ENCODE data around the gene TEKT3. TPM values are rescaled to one million over a fixed set of nuclear protein-coding genes. Genes with fewer than 3 reads are reported as not detected.

Gene TEKT3
- total RNA-seq, 1 donor, result 0.36 TPM

DNA sequence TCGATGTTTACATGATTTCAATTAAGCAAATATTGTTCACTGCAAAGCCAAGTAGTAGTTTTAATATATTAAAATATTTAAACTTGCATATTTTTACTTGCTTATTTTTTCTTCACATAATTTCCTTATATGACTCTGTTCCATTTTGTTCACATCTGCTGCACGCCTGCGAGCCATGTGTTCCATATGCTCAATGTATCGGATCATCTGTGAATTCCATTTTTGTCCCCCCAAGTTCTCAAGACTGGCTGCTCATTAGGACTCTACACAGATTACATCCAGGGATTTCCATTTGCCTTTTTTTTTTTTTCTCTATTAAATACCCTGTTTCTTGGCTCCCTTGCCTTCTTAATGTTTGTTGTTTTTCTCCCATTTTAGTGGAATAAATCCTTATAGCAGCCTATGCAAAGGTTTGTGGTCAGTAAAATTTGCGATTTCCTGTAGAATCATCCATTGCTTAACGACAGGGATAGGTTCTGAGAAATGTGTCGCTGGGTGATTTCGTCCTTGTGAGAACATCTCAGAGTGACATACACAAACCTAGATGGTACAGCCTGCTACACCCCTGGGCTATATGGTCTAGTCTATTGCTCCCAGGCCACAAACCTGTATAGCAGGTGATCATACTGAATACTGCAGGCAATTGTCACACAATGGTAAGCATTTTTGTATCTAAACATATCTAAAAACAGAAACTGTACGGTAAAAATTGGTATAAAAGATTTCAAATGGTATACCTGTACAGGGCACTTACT lies 30.2 kb upstream of the TEKT3 start:
- H2AFZ ChIP-seq (ENCODE audit: low read length), result no peak overlapping the region
- H3K4me1 ChIP-seq (ENCODE audit: insufficient read depth, low read length), result no peaks in the 10 kb centered on the region
- no peaks in the 10 kb centered on the region for H3K79me2 ChIP-seq (ENCODE audit: insufficient read depth, low read length)
- no peak overlapping the region for H3K27ac ChIP-seq (ENCODE audit: low read depth, low read length)
- H3K27me3 ChIP-seq (ENCODE audit: insufficient read depth, low read length), result peaks cover 3% of the 10 kb centered on the region
- no peaks in the 10 kb centered on the region for H4K20me1 ChIP-seq (ENCODE audit: insufficient read depth, low read length)
- DNase-seq (ENCODE audit: insufficient read length, low spot score, missing footprints), result no peak
- H3K4me3 ChIP-seq (ENCODE audit: insufficient read depth, low read length), result no peak overlapping the region
- H3K36me3 ChIP-seq (ENCODE audit: insufficient read depth, low read length), result no peaks in the 10 kb centered on the region
- TF ChIP-seq, protein P1, sequence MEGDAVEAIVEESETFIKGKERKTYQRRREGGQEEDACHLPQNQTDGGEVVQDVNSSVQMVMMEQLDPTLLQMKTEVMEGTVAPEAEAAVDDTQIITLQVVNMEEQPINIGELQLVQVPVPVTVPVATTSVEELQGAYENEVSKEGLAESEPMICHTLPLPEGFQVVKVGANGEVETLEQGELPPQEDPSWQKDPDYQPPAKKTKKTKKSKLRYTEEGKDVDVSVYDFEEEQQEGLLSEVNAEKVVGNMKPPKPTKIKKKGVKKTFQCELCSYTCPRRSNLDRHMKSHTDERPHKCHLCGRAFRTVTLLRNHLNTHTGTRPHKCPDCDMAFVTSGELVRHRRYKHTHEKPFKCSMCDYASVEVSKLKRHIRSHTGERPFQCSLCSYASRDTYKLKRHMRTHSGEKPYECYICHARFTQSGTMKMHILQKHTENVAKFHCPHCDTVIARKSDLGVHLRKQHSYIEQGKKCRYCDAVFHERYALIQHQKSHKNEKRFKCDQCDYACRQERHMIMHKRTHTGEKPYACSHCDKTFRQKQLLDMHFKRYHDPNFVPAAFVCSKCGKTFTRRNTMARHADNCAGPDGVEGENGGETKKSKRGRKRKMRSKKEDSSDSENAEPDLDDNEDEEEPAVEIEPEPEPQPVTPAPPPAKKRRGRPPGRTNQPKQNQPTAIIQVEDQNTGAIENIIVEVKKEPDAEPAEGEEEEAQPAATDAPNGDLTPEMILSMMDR (IDR thresholded peaks at IDR 0.05; ENCODE audit: extremely low read depth, low read depth, low read length), result no peak
- no peak overlapping the region for H3K4me2 ChIP-seq (ENCODE audit: insufficient read depth, low read length)
- no peaks in the 10 kb centered on the region for H3K9me3 ChIP-seq (ENCODE audit: low read depth, low read length)

DNA sequence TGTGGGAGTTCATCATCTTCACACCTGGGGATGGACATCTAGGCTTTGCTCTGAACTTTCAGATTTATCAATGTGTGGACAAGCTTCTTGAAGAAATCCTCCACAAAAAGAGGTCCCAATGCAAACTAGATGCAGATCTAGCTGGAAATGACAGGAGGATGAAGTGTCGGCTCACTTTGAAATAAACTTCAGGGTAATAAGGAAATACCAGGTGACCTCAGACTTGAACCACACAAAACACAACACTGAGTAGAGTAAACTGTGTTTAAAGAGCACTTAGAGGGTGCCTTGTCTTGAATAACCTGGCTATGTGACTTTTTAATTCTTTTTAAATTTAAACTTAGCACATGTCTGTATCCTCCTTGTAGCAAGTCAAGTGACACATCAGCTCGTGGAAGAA lies 27.2 kb upstream of the TEKT3 start:
- no peak overlapping the region for H3K4me2 ChIP-seq (ENCODE audit: insufficient read depth, low read length)
- TF ChIP-seq, protein P1 (IDR thresholded peaks at IDR 0.05; ENCODE audit: extremely low read depth, low read depth, low read length), result no peak
- no peaks in the 10 kb centered on the region for H3K36me3 ChIP-seq (ENCODE audit: insufficient read depth, low read length)
- H2AFZ ChIP-seq (ENCODE audit: low read length), result no peak overlapping the region
- DNase-seq (ENCODE audit: insufficient read length, low spot score, missing footprints), result no peak
- H3K4me1 ChIP-seq (ENCODE audit: insufficient read depth, low read length), result no peaks in the 10 kb centered on the region
- H3K79me2 ChIP-seq (ENCODE audit: insufficient read depth, low read length), result no peaks in the 10 kb centered on the region
- H3K9me3 ChIP-seq (ENCODE audit: low read depth, low read length), result no peaks in the 10 kb centered on the region
- H4K20me1 ChIP-seq (ENCODE audit: insufficient read depth, low read length), result no peaks in the 10 kb centered on the region
- H3K27ac ChIP-seq (ENCODE audit: low read depth, low read length), result no peak overlapping the region
- H3K27me3 ChIP-seq (ENCODE audit: insufficient read depth, low read length), result peaks cover 3% of the 10 kb centered on the region
- no peak overlapping the region for H3K4me3 ChIP-seq (ENCODE audit: insufficient read depth, low read length)

DNA sequence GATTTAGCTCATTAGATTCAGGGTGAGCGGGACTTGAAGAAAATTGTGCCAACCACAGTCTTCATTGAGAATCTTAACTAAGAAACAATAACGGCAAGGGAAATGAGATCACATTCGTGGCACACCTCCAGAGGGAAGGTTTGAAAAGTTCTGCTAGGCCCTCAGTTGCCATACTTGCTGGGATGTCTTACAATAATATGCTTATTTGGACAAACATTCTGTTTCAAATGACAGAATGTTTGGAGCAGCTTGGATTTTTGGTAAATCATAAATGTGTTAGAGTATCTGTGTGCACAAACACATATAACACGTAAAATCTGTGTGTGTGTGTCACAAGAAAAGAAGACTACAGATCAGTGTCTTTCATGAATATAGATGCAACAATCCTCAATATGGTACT lies 24.6 kb upstream of the TEKT3 start:
- Histone ChIP-seq H3K27ac (ENCODE audit: low read depth, low read length) (no peak overlapping the region), H4K20me1 (ENCODE audit: insufficient read depth, low read length) (no peaks in the 10 kb centered on the region), H3K9me3 (ENCODE audit: low read depth, low read length) (no peaks in the 10 kb centered on the region), H3K27me3 (ENCODE audit: insufficient read depth, low read length) (peaks cover 3% of the 10 kb centered on the region), H3K36me3 (ENCODE audit: insufficient read depth, low read length) (no peaks in the 10 kb centered on the region), H3K4me1 (ENCODE audit: insufficient read depth, low read length) (peaks cover 2% of the 10 kb centered on the region), H3K4me3 (ENCODE audit: insufficient read depth, low read length) (no peak overlapping the region), H3K79me2 (ENCODE audit: insufficient read depth, low read length) (no peaks in the 10 kb centered on the region), H3K4me2 (ENCODE audit: insufficient read depth, low read length) (no peak overlapping the region), H2AFZ (ENCODE audit: low read length) (no peak overlapping the region)
- no peak for DNase-seq (ENCODE audit: insufficient read length, low spot score, missing footprints)
- TF ChIP-seq, protein P1 (IDR thresholded peaks at IDR 0.05; ENCODE audit: extremely low read depth, low read depth, low read length), result no peak

DNA sequence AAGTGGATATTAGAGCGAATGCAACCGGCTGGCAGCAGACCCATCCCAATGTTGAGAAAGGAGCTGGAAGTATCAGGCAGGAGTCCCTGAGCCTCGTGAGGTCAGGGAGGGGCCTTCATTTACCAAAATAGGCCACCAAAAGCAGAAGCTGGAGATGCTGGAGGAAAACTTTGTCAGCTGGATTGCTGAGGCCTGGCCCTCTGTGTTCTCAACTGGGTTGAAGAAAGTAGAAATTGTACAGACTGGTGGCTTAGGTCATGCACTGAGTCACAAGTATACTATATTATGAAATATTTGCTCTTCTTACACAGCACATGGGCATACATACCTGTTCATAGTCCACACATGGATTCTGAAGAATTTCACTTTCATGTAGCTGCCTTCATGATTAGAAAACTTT lies 23.2 kb upstream of the TEKT3 start:
- no peak overlapping the region for H3K27ac ChIP-seq (ENCODE audit: low read depth, low read length)
- H3K27me3 ChIP-seq (ENCODE audit: insufficient read depth, low read length), result peaks cover 3% of the 10 kb centered on the region
- H3K79me2 ChIP-seq (ENCODE audit: insufficient read depth, low read length), result no peaks in the 10 kb centered on the region
- peak overlapping the region; percentile 36 for H2AFZ ChIP-seq (ENCODE audit: low read length)
- H3K4me1 ChIP-seq (ENCODE audit: insufficient read depth, low read length), result peaks cover 4% of the 10 kb centered on the region
- H4K20me1 ChIP-seq (ENCODE audit: insufficient read depth, low read length), result no peaks in the 10 kb centered on the region
- H3K4me3 ChIP-seq (ENCODE audit: insufficient read depth, low read length), result no peak overlapping the region
- TF ChIP-seq, protein P1 (IDR thresholded peaks at IDR 0.05; ENCODE audit: extremely low read depth, low read depth, low read length), result no peak
- no peak overlapping the region for H3K4me2 ChIP-seq (ENCODE audit: insufficient read depth, low read length)
- H3K36me3 ChIP-seq (ENCODE audit: insufficient read depth, low read length), result no peaks in the 10 kb centered on the region
- DNase-seq (ENCODE audit: insufficient read length, low spot score, missing footprints), result no peak
- no peaks in the 10 kb centered on the region for H3K9me3 ChIP-seq (ENCODE audit: low read depth, low read length)

All from osteoblast (primary cell).